ENCODE measurements around the gene YWHAB.

GRCh38 chr20:44916586-44916985 is 31.1 kb downstream of the YWHAB start:
- TF ChIP-seq GATA3 (IDR thresholded peaks at IDR 0.05; ENCODE audit: low read depth, low read length) (no peak), GATA2 (IDR thresholded peaks at IDR 0.05; ENCODE audit: low read depth, low read length) (no peak)

Measured in SH-SY5Y (cell line).